GM12878 (cell line): ENCODE results near the gene ARID4B. TPM values are rescaled to one million over a fixed set of nuclear protein-coding genes. Genes with fewer than 3 reads are reported as not detected.
A peak's percentile ranks its signal among the peaks of the same experiment; 100 is the strongest.

Source experiments
- ASH2L ChIP-seq: fragments of 300-600, 200-600 bp; sonication (generic); IDR thresholded peaks from 2 replicates; pipeline ENCODE4 v1.6.1; 2017; ENCODE audit warnings: low read depth, mild to moderate bottlenecking, borderline replicate concordance
- ATF2 ChIP-seq: IDR thresholded peaks from 2 replicates; pipeline ENCODE4 v1.6.1; 2012; ENCODE audit warnings: low read length, inconsistent platforms
- ATF7 ChIP-seq: fragments of 450-650 bp; IDR thresholded peaks from 2 replicates; pipeline ENCODE4 v1.6.1; 2016; ENCODE audit warnings: low read depth, mild to moderate bottlenecking
- CHD1 ChIP-seq: IDR thresholded peaks from 2 replicates; pipeline ENCODE4 v1.6.1; 2012; ENCODE audit warnings: low read depth, low read length, improper control_type of control experiment
- CHD2 ChIP-seq: IDR thresholded peaks from 2 replicates; pipeline ENCODE4 v1.6.1; 2011; ENCODE audit warnings: low read depth, low read length, improper control_type of control experiment, borderline replicate concordance
- E2F4 ChIP-seq: IDR thresholded peaks from 2 replicates; pipeline ENCODE4 v1.6.1; 2012; ENCODE audit warnings: low read depth, low read length, improper control_type of control experiment
- EED ChIP-seq: sonication (generic); IDR thresholded peaks from 2 replicates; pipeline ENCODE4 v1.6.1; 2016; ENCODE audit warnings: antibody characterized with exemption, low read depth
- ESRRA ChIP-seq: IDR thresholded peaks from 2 replicates; pipeline ENCODE4 v1.6.1; 2012; ENCODE audit warnings: mild to moderate bottlenecking, low read length, improper control_type of control experiment
- EZH2 ChIP-seq: IDR thresholded peaks from 2 replicates; pipeline ENCODE4 v1.6.1; 2012; ENCODE audit warnings: low read depth, mild to moderate bottlenecking, control low read depth, inconsistent platforms, low read length, borderline replicate concordance; ENCODE audit not compliant: control insufficient read depth
- KDM1A ChIP-seq: fragments of 200-600 bp; sonication (generic); IDR thresholded peaks from 2 replicates; pipeline ENCODE4 v1.6.1; 2016; ENCODE audit warnings: borderline replicate concordance
- MYB ChIP-seq: fragments of 150-350 bp; IDR thresholded peaks from 2 replicates; pipeline ENCODE4 v1.6.1; 2014; ENCODE audit warnings: mild to moderate bottlenecking, low read depth, low read length, borderline replicate concordance
- PKNOX1 ChIP-seq: fragments of 450-650 bp; IDR thresholded peaks from 2 replicates; pipeline ENCODE4 v1.6.1; 2016; ENCODE audit warnings: mild to moderate bottlenecking
- RELA ChIP-seq: fragments of 450-650 bp; IDR thresholded peaks from 2 replicates; pipeline ENCODE4 v1.8.0; 2014; ENCODE audit warnings: borderline replicate concordance; ENCODE audit not compliant: partially characterized antibody
- SMAD1 ChIP-seq: fragments of 450-650 bp; IDR thresholded peaks from 2 replicates; pipeline ENCODE4 v1.6.1; 2018; ENCODE audit warnings: mild to moderate bottlenecking, low read depth; ENCODE audit not compliant: partially characterized antibody
- SPI1 ChIP-seq: IDR thresholded peaks from 2 replicates; pipeline ENCODE4 v1.6.1; 2011; ENCODE audit warnings: low read depth, mild to moderate bottlenecking, low read length, moderate library complexity, borderline replicate concordance; ENCODE audit not compliant: insufficient read depth
- SUPT20H ChIP-seq: IDR thresholded peaks from 2 replicates; pipeline ENCODE4 v1.6.1; 2011; ENCODE audit warnings: low read depth, mild to moderate bottlenecking, low read length, moderate library complexity, borderline replicate concordance; ENCODE audit not compliant: control insufficient read depth
- TCF12 ChIP-seq: IDR thresholded peaks from 2 replicates; pipeline ENCODE4 v1.6.1; 2011; ENCODE audit warnings: low read depth, mild to moderate bottlenecking, low read length
- YBX1 ChIP-seq: fragments of 450-650 bp; IDR thresholded peaks from 2 replicates; pipeline ENCODE4 v1.6.1; 2016; ENCODE audit warnings: antibody characterized with exemption
- YY1 ChIP-seq: IDR thresholded peaks from 2 replicates; pipeline ENCODE4 v1.6.1; 2011; ENCODE audit warnings: low read depth, mild to moderate bottlenecking, low read length
- ZBTB33 ChIP-seq: fragments of 450-650 bp; IDR thresholded peaks from 2 replicates; pipeline ENCODE4 v1.6.1; 2017; ENCODE audit warnings: mild to moderate bottlenecking
- polyA plus RNA-seq, 11 experiments: library from polyadenylated mRNA; depleted of rRNA in 4 of 11; unstranded in 6 of 11; stranded (reverse) in 5 of 11; fragments of >200 nt; fragmentation: Nextera tagmentation in 4 of 11; fragmentation: Illumina TruSeq in 1 of 11; extraction: Ambion mirVana in 4 of 11; extraction: Trizol in 1 of 11; gene quantifications; 1 replicate in 1 of 11; 2 replicates in 10 of 11; pipeline versions ENCODE4 v1.2.1 to v1.2.3, GENCODE V29; 2011 to 2016; ENCODE audit warnings: inconsistent platforms in 2 of 11, missing spikeins in 2 of 11, low read depth in 1 of 11
- total RNA-seq, 4 experiments: library from RNA; depleted of rRNA in 3 of 4; stranded (reverse); fragments of >200 nt in 3 of 4; fragmentation: Illumina TruSeq in 1 of 4; extraction: Trizol in 1 of 4; gene quantifications; 2 replicates each; pipeline versions ENCODE4 v1.2.1 to v1.2.3, GENCODE V29; 2013 to 2021
- TF ChIP-seq, protein P1 (sequence below): IDR thresholded peaks from 2 replicates; pipeline ENCODE4 v1.6.1; 2011; ENCODE audit warnings: mild to moderate bottlenecking, low read depth, low read length, moderate library complexity; ENCODE audit not compliant: insufficient replicate concordance

ARID4B gene
- total and polyA plus RNA-seq, 10 of the 15 experiments (the other 5 are each of a cell fraction or from before 2014, with no cell fraction given), result 13.6 to 39.1 (median 28.0) TPM

- TF ChIP-seq E2F4, result no peak
- TF ChIP-seq CHD2, result no peak
- TF ChIP-seq ATF2, result no peak
- TF ChIP-seq MYB, result no peak
- 0 out of 2 replicates have a peak, but pooled peaks have one; percentile 22 for TF ChIP-seq TCF12
- TF ChIP-seq EED, result peak; percentile 85
- TF ChIP-seq ASH2L, result no peak
- no peak for TF ChIP-seq EZH2
- TF ChIP-seq KDM1A, result no peak
- peak; percentile 39; the same call in 1 of the 2 replicates for TF ChIP-seq SPI1
- TF ChIP-seq YY1, result peak; percentile 73
- TF ChIP-seq ZBTB33, result no peak
- no peak for TF ChIP-seq SMAD1
- no peak for TF ChIP-seq SUPT20H
- TF ChIP-seq YBX1, result no peak
- TF ChIP-seq ATF7, result peak; percentile 61; the same call in 1 of the 2 replicates
- TF ChIP-seq PKNOX1, result peak; percentile 85
- TF ChIP-seq, protein P1, sequence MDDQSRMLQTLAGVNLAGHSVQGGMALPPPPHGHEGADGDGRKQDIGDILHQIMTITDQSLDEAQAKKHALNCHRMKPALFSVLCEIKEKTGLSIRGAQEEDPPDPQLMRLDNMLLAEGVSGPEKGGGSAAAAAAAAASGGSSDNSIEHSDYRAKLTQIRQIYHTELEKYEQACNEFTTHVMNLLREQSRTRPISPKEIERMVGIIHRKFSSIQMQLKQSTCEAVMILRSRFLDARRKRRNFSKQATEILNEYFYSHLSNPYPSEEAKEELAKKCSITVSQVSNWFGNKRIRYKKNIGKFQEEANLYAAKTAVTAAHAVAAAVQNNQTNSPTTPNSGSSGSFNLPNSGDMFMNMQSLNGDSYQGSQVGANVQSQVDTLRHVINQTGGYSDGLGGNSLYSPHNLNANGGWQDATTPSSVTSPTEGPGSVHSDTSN, result no peak
- TF ChIP-seq RELA, result peak; percentile 56
- TF ChIP-seq ESRRA, result no peak
- no peak for TF ChIP-seq CHD1
These were observed 199.3 kb downstream of the ARID4B start, which contains the start of gene TOMM20 (continued) for GRCh38 chr1:235128456-235129328.
